Endothelial cell of umbilical vein (primary cell): ENCODE results near the gene NLRC3.

Experiments
- CTCF ChIP-seq, 2 donors: IDR thresholded peaks; 1 replicate in 1 of 2; 2 replicates in 1 of 2; pipeline ENCODE4 v1.5.1; 2011; ENCODE audit warnings: low read length in 2 of 2, mild to moderate bottlenecking in 2 of 2, moderate library complexity in 2 of 2, control low read depth in 1 of 2, inconsistent platforms in 1 of 2, low read depth in 1 of 2; ENCODE audit not compliant: insufficient read depth in 1 of 2; ENCODE audit errors: extremely low read depth in 1 of 2
- EZH2 ChIP-seq: IDR thresholded peaks from 2 replicates; pipeline ENCODE4 v1.6.1; 2012; ENCODE audit warnings: borderline replicate concordance, low read depth, mild to moderate bottlenecking, moderate library complexity, low read length, inconsistent platforms; ENCODE audit not compliant: severe bottlenecking
- FOS ChIP-seq: IDR thresholded peaks from 2 replicates; pipeline ENCODE4 v1.6.1; 2011; ENCODE audit warnings: mild to moderate bottlenecking, low read length, moderate library complexity, borderline replicate concordance; ENCODE audit not compliant: insufficient read depth
- GATA2 ChIP-seq: IDR thresholded peaks from 2 replicates; pipeline ENCODE4 v1.7.0; 2011; ENCODE audit warnings: low read depth, mild to moderate bottlenecking, moderate library complexity, mixed read lengths, low read length; ENCODE audit not compliant: insufficient read length, insufficient read depth
- JUN ChIP-seq: IDR thresholded peaks from 2 replicates; pipeline ENCODE4 v1.6.1; 2011; ENCODE audit warnings: borderline replicate concordance, low read depth; ENCODE audit not compliant: insufficient read length, insufficient read depth
- MAX ChIP-seq: IDR thresholded peaks from 2 replicates; pipeline ENCODE4 v1.6.1; 2011; ENCODE audit not compliant: insufficient read depth, insufficient read length
- MYC ChIP-seq: IDR thresholded peaks from one replicate; pipeline ENCODE4 v1.6.1; 2011; ENCODE audit warnings: mild to moderate bottlenecking, low read depth, low read length
- POLR2A ChIP-seq: IDR thresholded peaks from 2 replicates; pipeline ENCODE4 v1.6.1; 2012; ENCODE audit warnings: low read depth, mild to moderate bottlenecking, control low read depth, low read length
- POLR2AphosphoS5 ChIP-seq: IDR thresholded peaks from 2 replicates; pipeline ENCODE4 v1.6.1; 2012; ENCODE audit warnings: low read depth, mild to moderate bottlenecking, control low read depth, low read length, moderate library complexity; ENCODE audit not compliant: insufficient read depth

- TF ChIP-seq JUN = no peak
- no peak for TF ChIP-seq POLR2A
- no peak for TF ChIP-seq EZH2
- TF ChIP-seq CTCF (IDR thresholded peaks at IDR 0.05; ENCODE audit: extremely low read depth in 1 of 2, insufficient read depth in 1 of 2, low read depth in 1 of 2, low read length in 2 of 2) = no peak
- TF ChIP-seq POLR2AphosphoS5 = no peak
- no peak for TF ChIP-seq MYC
- no peak for TF ChIP-seq MAX
- no peak for TF ChIP-seq GATA2
- TF ChIP-seq FOS = no peak
Measured at GRCh38 chr16:3508736-3509135, 68.5 kb downstream of the NLRC3 start.
